Esophagus muscularis mucosa (tissue), 4 donors: ENCODE measurements around the gene GAS7. TPM values are rescaled to one million over a fixed set of nuclear protein-coding genes. Genes with fewer than 3 reads are reported as not detected.
"Not testable (repeated sequence)": the region's sequence is repeated elsewhere in the genome, so short reads cannot be mapped to it uniquely, and the experiment has no call there.

ENCODE experiments used
- DNase-seq: peaks from one replicate; pipeline ENCODE4 v3.0.0-alpha.2; 2017; ENCODE audit errors: extremely low spot score
- H3K27ac ChIP-seq, 4 donors: fragments of 200-600 bp; sonication (generic); replicated peaks in 1 of 4; 1 replicate in 3 of 4; 2 replicates in 1 of 4; pipeline ENCODE4 v1.5.1; 2016 to 2019; ENCODE audit warnings: mild to moderate bottlenecking in 1 of 4
- H3K27me3 ChIP-seq, 4 donors: fragments of 200-600 bp; sonication (generic); one replicate each; pipeline versions ENCODE4 v1.5.1 to v1.6.0; 2016 to 2019
- H3K36me3 ChIP-seq, 4 donors: fragments of 200-600 bp; sonication (generic); one replicate each; pipeline ENCODE4 v1.5.1; 2016 to 2019
- H3K4me1 ChIP-seq, 4 donors: fragments of 200-600 bp; sonication (generic); one replicate each; pipeline ENCODE4 v1.5.1; 2016 to 2019
- H3K4me3 ChIP-seq, 4 donors: fragments of 200-600 bp; sonication (generic); 1 replicate in 2 of 4; 2 replicates in 2 of 4; pipeline ENCODE4 v1.5.1; 2016 to 2019; ENCODE audit warnings: mild to moderate bottlenecking in 4 of 4, moderate library complexity in 1 of 4
- H3K9me3 ChIP-seq, 4 donors: fragments of 200-600 bp; sonication (generic); 1 replicate in 3 of 4; 2 replicates in 1 of 4; pipeline ENCODE4 v1.5.1; 2016 to 2019
- EP300 ChIP-seq: sonication (generic); formaldehyde crosslinking; IDR thresholded peaks from one replicate; pipeline ENCODE4 v1.6.1; 2017; ENCODE audit warnings: antibody characterized with exemption
- POLR2A ChIP-seq: fragments of 450-650 bp; IDR thresholded peaks from one replicate; pipeline ENCODE4 v1.6.1; 2017; ENCODE audit warnings: antibody characterized with exemption, moderate library complexity, mild to moderate bottlenecking, low read depth
- POLR2AphosphoS5 ChIP-seq, 2 donors: sonication (generic); formaldehyde crosslinking; IDR thresholded peaks; one replicate each; pipeline ENCODE4 v1.6.1; 2017; ENCODE audit warnings: antibody characterized with exemption in 2 of 2
- WGBS: methylation state at CpG from one replicate; pipeline ENCODE4 v1.1.5; 2018; 5-methylcytosine and 5-hydroxymethylcytosine counted together
- intact Hi-C: fragments of 100-400 bp; cut with DNase I; formaldehyde crosslinking; loops from one replicate; pipeline ENCODE4 v1.15.1; 2023
- total RNA-seq, 4 donors: library from RNA; depleted of rRNA; stranded (reverse); fragments of >200 nt; gene quantifications; one replicate each; pipeline versions ENCODE4 v1.1.0 to v1.2.1, GENCODE V29; 2016
- TF ChIP-seq, protein P1 (sequence below), 3 experiments: fragments of 200-600 bp in 2 of 3; fragments of 450-650 bp in 1 of 3; sonication (generic) in 2 of 3; IDR thresholded peaks; one replicate each; pipeline ENCODE4 v1.5.1; 2017 to 2019; ENCODE audit warnings: antibody characterized with exemption in 3 of 3, mild to moderate bottlenecking in 2 of 3, moderate library complexity in 1 of 3

The GAS7 gene
- total RNA-seq, 4 donors from 2014 or later, result 77.3 to 124 (median 86.7) TPM

DNA sequence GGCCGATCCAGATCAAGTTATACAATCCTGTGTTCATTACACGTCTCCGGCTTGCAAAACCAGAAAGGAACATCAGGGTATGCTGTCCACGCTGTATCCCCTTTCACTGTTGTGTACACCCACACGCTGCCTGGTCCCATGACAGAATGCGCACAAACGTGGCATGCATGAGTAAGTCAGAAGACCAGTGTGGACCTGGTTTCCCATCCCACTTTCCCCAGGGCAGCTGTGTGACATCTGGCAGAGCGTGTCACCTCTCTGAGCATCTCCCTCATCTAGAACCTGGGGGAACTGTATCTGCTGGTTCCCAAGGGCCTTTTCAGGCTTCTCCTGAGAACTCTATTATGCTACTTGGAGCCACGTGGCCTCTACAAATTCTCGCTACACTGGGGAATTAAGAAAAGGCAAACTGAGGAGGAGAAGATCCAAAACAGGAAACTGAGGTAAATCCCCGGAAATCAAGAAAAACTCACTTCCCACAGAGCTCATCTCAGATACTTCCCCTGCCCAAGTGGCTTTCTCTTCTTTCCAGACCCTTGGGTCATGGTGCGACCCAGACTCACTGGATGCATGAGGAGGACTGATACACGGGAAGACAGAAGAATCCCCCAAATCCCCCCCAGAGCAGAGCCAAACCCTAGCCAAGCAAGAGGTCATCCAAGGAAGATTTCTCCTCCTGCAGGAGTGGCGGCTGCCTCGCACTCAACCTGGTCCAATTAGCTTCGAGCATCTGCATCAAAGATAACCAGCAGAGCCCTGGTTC, 139.3 kb downstream of the GAS7 start:
- no peak for TF ChIP-seq EP300
- peak in 1 of 2 donors; percentile 16 for TF ChIP-seq POLR2AphosphoS5 (IDR thresholded peaks at IDR 0.05)
- TF ChIP-seq, protein P1, sequence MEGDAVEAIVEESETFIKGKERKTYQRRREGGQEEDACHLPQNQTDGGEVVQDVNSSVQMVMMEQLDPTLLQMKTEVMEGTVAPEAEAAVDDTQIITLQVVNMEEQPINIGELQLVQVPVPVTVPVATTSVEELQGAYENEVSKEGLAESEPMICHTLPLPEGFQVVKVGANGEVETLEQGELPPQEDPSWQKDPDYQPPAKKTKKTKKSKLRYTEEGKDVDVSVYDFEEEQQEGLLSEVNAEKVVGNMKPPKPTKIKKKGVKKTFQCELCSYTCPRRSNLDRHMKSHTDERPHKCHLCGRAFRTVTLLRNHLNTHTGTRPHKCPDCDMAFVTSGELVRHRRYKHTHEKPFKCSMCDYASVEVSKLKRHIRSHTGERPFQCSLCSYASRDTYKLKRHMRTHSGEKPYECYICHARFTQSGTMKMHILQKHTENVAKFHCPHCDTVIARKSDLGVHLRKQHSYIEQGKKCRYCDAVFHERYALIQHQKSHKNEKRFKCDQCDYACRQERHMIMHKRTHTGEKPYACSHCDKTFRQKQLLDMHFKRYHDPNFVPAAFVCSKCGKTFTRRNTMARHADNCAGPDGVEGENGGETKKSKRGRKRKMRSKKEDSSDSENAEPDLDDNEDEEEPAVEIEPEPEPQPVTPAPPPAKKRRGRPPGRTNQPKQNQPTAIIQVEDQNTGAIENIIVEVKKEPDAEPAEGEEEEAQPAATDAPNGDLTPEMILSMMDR (IDR thresholded peaks at IDR 0.05), result no peak
- Histone ChIP-seq H3K4me1 (peaks cover 20 to 63% (median 60%) of the 10 kb centered on the region in 4 donors), H3K27me3 (no peaks in the 10 kb centered on the region), H3K9me3 (no peaks in the 10 kb centered on the region), H3K27ac (peak overlapping the region; percentile 9 to 75 (median 60)), H3K36me3 (no peaks in the 10 kb centered on the region), H3K4me3 (no peak overlapping the region)
- DNase-seq, result no peak
- intact Hi-C loops, result no loop called here
- WGBS, result 73% methylated on average over 16 of the region's 16 CpGs

DNA sequence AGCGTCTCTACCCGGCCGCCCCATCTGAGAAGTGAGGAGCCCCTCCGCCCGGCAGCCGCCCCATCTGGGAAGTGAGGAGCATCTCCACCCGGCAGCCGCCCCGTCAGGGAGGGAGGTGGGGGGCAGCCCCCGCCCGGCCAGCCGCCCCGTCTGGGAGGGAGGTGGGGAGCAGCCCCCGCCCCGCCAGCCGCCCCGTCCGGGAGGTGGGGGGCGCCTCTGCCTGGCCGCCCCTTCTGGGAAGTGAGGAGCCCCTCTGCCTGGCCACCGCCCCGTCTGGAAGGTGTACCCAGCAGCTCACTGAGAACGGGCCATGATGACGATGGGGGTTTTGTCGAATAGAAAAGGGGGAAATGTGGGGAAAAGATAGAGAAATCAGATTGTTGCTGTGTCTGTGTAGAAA, 140.9 kb downstream of the GAS7 start:
- Histone ChIP-seq H3K4me1 (peaks cover 20 to 65% (median 56%) of the 10 kb centered on the region in 4 donors), H3K27ac (peak overlapping the region; percentile 2 to 22 (median 16))
- intact Hi-C loops, H3K36me3 ChIP-seq, H3K4me3 ChIP-seq, H3K27me3 ChIP-seq, H3K9me3 ChIP-seq, DNase-seq: not testable (repeated sequence)
- 86% methylated on average over 11 of the region's 25 CpGs for WGBS

DNA sequence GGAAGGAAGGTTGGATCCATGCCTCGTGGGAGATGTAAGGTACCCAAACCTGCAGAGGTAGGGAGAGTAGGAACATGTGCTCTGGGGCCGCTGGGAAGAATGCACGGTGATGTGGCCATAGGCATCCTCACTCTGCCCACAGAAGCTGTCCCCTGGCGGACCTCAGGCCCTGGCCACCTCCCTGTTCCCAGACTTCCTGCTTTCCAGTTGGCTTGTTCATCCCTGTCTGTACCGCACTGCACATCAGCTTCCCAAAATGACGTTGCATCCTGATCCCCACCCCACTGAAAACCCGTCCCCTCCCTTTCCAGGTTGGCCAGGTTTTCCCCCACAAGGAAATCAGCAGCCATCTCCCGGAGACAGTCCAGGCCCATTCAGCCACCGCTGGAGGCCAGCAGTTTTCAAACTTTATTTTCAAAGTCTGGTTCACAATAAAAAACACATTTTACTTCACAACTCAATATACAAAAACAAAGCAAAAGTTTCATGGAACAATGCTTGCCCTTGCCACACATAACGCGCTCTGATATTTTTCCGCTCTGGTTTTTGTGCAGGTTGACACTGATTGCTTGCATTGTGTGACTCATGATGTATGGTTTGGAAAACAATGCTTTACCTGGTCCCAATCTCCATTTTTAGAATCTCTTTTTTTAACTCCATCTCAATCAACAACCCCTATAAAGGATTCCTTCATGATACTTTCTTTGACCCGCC, 143.0 kb downstream of the GAS7 start:
- WGBS, result 84% methylated on average over 12 of the region's 13 CpGs
- peaks cover 13 to 61% (median 50%) of the 10 kb centered on the region in 4 donors for H3K4me1 ChIP-seq
- intact Hi-C loops, result no loop called here
- no peak overlapping the region for H3K4me3 ChIP-seq
- TF ChIP-seq, protein P1 (IDR thresholded peaks at IDR 0.05), result no peak
- TF ChIP-seq EP300 (no peak), POLR2A (no peak), POLR2AphosphoS5 (IDR thresholded peaks at IDR 0.05) (no peak)
- no peak for DNase-seq
- no peaks in the 10 kb centered on the region for H3K9me3 ChIP-seq
- H3K27ac ChIP-seq, result peak overlapping the region; percentile 18 to 69 (median 46)
- no peaks in the 10 kb centered on the region for H3K27me3 ChIP-seq
- no peaks in the 10 kb centered on the region for H3K36me3 ChIP-seq

DNA sequence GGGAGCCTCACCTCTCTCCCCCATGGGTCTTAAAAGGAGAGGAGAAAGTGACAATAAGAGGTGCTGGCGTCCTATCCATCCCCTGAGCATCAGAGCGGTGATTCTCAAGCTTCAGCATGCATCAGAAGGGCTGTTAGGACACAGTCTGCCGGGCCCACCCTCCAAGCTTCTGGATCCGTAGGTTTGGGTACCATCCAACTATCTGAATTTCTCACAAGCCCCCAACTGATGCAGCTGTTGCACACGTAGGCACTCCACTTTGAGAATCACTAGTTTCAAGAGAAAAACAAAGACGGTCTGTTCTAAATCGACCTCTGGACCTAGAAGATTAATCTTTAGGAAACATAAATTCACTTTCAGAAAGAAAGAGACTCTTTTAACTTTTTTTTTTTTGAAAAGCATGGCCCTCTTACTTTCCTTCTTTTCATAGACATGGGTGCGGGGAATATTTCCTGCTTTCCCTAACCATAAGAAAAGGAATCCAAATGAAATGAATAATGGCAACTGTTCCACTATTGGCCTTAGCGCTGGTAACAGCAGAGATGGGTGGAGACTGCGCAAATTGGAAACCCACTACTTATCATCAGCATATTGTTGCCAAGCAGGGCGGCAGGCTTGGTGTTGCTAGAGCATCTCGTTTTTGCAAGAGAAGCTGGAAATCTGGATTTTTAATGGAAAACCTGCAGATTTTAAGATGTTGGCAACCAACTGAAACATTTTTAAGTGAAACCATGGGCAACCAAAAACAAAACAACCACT, 144.4 kb downstream of the GAS7 start:
- no peaks in the 10 kb centered on the region for H3K36me3 ChIP-seq
- no peak overlapping the region for H3K4me3 ChIP-seq
- H3K9me3 ChIP-seq, result no peaks in the 10 kb centered on the region
- TF ChIP-seq EP300, result no peak
- TF ChIP-seq POLR2A, result no peak
- H3K4me1 ChIP-seq, result peaks cover 0 to 51% (median 41%) of the 10 kb centered on the region in 4 donors
- DNase-seq, result no peak
- H3K27ac ChIP-seq, result peak overlapping the region; percentile 55 to 69 (median 60)
- 61% methylated on average over 10 of the region's 12 CpGs for WGBS
- H3K27me3 ChIP-seq, result no peaks in the 10 kb centered on the region
- intact Hi-C loops, result no loop called here

DNA sequence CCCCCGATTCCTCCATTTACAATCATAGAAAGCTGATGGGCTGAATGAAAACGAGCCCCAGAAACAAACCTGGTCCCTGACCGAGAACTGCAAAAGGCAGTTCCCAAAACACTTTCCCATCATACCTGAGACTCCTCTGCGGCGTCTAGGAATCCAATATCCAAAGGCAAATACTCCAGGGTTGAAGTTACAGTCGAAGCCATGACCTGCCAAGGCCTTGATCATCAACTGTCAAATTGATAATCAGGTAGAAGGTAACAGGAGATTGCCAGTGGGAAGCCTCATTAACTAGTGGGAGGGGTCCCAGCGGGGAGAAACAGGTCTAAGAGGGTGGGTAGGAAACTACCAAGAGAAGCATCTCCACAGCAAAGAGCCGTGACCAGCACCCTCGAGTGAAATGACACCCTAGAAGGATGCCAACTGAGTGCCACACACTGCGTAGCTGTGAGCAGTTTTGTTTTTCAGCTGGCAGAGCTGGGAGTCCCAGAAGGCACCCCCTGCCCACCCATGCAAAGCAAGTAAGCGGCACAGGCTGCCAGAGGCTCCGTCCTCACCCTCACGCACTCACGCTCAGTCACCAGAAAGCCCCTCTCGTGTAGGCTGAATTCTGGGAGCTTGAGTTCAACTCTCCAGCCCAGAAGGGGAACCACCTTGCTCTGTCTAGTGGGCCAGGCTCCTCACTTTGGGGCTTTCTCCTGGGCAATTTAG, 146.1 kb downstream of the GAS7 start:
- Histone ChIP-seq H3K4me1 (peaks cover 0 to 47% (median 38%) of the 10 kb centered on the region in 4 donors), H3K9me3 (no peaks in the 10 kb centered on the region), H3K27me3 (no peaks in the 10 kb centered on the region), H3K36me3 (no peaks in the 10 kb centered on the region), H3K27ac (peak overlapping the region; percentile 16 to 69 (median 64)), H3K4me3 (no peak overlapping the region)
- intact Hi-C loops, result no loop called here
- TF ChIP-seq, protein P1 (IDR thresholded peaks at IDR 0.05), result no peak
- TF ChIP-seq POLR2A (no peak), POLR2AphosphoS5 (IDR thresholded peaks at IDR 0.05) (no peak), EP300 (no peak)
- 88% methylated on average over 15 of the region's 15 CpGs for WGBS
- no peak for DNase-seq
